ENCODE measurements around the gene DCANP1. TPM values are rescaled to one million over a fixed set of nuclear protein-coding genes. Genes with fewer than 3 reads are reported as not detected.
A peak's percentile ranks its signal among the peaks of the same experiment; 100 is the strongest.

Gene DCANP1
- total and polyA plus RNA-seq, 9 of the 15 experiments (the other 6 are each of a cell fraction or from before 2014, with no cell fraction given): not detected

GRCh38 chr5:135437796-135438560 lies 9.2 kb downstream of the DCANP1 start (continued):
- TF ChIP-seq CTCFL (IDR thresholded peaks at IDR 0.05; ENCODE audit: borderline replicate concordance, insufficient read depth, low read depth, low read length, poor library complexity, severe bottlenecking) (no peak), SMAD4 (CRISPR knock-in tag; conservative IDR thresholded peaks at IDR 0.05) (peak; percentile 41; the same call in 1 of the 2 replicates), IFI16 (CRISPR knock-in tag; IDR thresholded peaks at IDR 0.05) (no peak), ZNF639 (CRISPR knock-in tag; conservative IDR thresholded peaks at IDR 0.05 in 1 of 2, IDR thresholded peaks at IDR 0.05 in 1 of 2) (peak in 1 of 2 experiments; percentile 82; a peak in 2 of 4 replicates), ZNF133 (CRISPR knock-in tag; IDR thresholded peaks at IDR 0.05) (no peak), HDGF (IDR thresholded peaks at IDR 0.05) (no peak), BACH1 (tag; IDR thresholded peaks at IDR 0.05) (no peak), L3MBTL2 (IDR thresholded peaks at IDR 0.05) (peak; percentile 66; the same call in 1 of the 2 replicates), FOXO4 (CRISPR knock-in tag; IDR thresholded peaks at IDR 0.05) (no peak), ZNF740 (CRISPR knock-in tag; IDR thresholded peaks at IDR 0.05) (no peak), ZNF740 (tag; IDR thresholded peaks at IDR 0.05) (peak in 1 of 2 experiments; percentile 29; a peak in 1 of 4 replicates), MAX (CRISPR knock-in tag; IDR thresholded peaks at IDR 0.05) (peak; percentile 87), FOXA1 (IDR thresholded peaks at IDR 0.05; ENCODE audit: borderline replicate concordance) (no peak), CREB3L1 (IDR thresholded peaks at IDR 0.05; ENCODE audit: borderline replicate concordance, low read depth) (peak; percentile 32; the same call in 1 of the 2 replicates), ZBTB8A (IDR thresholded peaks at IDR 0.05; ENCODE audit: partially characterized antibody) (no peak), FOSL1 (tag; conservative IDR thresholded peaks at IDR 0.05) (peak; percentile 73), RAD21 (CRISPR knock-in tag; conservative IDR thresholded peaks at IDR 0.05 in 1 of 2, IDR thresholded peaks at IDR 0.05 in 1 of 2) (no peak), DACH1 (IDR thresholded peaks at IDR 0.05; ENCODE audit: partially characterized antibody) (no peak), NFIC (IDR thresholded peaks at IDR 0.05) (peak; percentile 71)
